OCI-LY1 (cell line): ENCODE results near the gene SPAG6.

Experiments
- CTCF ChIP-seq: fragments of 200-600 bp; sonication (generic), shearing (Covaris generic); IDR thresholded peaks from 2 replicates; pipeline ENCODE4 v1.5.1; 2017; ENCODE audit warnings: mild to moderate bottlenecking, antibody characterized with exemption, low read length, moderate library complexity, mixed read lengths
- EZH2 ChIP-seq: fragments of 200-600 bp; sonication (generic), shearing (Covaris generic); IDR thresholded peaks from 2 replicates; pipeline ENCODE4 v1.8.0; 2017; ENCODE audit warnings: borderline replicate concordance, mixed run types, mild to moderate bottlenecking, antibody characterized with exemption, low read length, moderate library complexity, mixed read lengths

- TF ChIP-seq CTCF, result no peak
- TF ChIP-seq EZH2, result no peak
Observed at GRCh38 chr10:22453320-22453719, 108.0 kb downstream of the SPAG6 start.
